NCI-H2107 treated with DMSO at 0.1 percent for 48 hours (cell line): ENCODE measurements around the gene MPP4.

Experiments
- DNase-seq: peaks from one replicate; lab custom pipeline; 2025; ENCODE audit not compliant: unreplicated experiment; lab: John Stamatoyannopoulos, UW

Gene MPP4, protein sequence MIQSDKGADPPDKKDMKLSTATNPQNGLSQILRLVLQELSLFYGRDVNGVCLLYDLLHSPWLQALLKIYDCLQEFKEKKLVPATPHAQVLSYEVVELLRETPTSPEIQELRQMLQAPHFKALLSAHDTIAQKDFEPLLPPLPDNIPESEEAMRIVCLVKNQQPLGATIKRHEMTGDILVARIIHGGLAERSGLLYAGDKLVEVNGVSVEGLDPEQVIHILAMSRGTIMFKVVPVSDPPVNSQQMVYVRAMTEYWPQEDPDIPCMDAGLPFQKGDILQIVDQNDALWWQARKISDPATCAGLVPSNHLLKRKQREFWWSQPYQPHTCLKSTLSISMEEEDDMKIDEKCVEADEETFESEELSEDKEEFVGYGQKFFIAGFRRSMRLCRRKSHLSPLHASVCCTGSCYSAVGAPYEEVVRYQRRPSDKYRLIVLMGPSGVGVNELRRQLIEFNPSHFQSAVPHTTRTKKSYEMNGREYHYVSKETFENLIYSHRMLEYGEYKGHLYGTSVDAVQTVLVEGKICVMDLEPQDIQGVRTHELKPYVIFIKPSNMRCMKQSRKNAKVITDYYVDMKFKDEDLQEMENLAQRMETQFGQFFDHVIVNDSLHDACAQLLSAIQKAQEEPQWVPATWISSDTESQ

DNA sequence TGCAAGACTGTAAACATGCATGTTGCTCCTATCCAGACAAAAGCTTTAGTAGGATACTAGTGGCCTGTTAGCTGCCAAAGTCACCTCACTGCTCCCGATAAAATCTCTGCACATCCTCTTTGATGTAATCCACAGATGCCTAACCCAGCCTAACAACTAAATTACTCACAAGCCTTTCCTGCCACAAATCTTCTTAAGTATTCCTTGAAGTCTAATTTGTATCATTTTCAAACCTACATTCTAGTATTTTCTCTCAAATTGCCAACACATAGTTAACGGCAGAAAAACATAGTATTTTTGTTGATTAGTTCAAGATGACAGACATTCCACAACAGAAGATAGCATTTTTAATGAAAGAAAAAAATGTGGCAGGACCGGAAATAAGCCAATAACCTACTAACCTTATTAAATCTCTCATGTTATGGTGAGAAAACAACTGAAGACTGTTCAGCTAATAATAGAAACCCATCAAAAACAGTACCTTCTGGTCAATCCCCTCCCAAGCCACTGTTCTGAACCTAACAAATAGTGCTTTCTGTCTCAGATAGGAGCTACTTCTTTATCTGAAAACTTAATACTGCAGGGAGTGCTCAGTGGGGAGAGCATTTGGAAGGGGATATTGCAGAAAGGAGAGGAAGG lies at the start of gene MPP4:
Gene MPP4 (minus strand): TSS at position 57 of the 639 bp plus-strand sequence. CDS start 4,690 bp downstream, outside the sequence.
- DNase-seq = no peak

DNA sequence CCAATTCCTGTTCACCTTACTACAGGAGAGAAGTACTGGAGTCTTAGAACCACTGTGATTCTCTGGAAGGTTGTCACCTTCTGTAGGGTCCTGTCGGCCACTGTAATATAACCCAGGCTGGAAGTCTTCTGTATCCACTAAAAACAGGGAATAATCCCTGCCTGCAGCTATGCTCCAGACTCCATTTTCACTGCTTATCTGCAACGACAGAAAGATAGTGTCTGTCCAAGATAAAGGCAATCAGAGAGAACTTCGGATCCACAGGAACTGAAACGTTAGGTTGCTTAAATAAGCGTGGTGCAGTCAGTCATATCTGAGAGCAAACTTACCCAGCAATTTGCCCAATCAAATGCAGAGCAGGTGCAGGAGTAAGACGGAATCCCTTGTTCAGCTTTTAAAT lies 48.1 kb upstream of the MPP4 start:
- no peak for DNase-seq

DNA sequence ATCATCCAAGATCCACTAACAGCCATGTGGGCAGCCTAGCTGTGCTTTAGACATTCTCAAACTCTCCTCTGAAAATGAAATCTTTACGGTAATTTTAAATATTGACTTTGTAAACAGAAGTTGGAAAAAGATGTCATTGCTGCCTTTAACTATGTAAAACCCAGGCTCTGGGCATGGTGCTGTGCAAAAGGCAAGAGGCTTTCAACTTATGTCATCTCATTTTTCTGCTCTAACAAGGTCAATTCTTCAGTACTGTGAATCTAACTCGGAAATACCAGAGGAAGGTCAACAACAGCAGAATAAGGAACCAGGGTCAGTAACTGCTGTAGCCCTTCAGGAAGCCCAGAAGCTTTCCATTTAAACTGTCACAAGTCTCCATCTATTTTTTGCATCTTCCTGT lies 37.0 kb upstream of the MPP4 start:
- no peak for DNase-seq

DNA sequence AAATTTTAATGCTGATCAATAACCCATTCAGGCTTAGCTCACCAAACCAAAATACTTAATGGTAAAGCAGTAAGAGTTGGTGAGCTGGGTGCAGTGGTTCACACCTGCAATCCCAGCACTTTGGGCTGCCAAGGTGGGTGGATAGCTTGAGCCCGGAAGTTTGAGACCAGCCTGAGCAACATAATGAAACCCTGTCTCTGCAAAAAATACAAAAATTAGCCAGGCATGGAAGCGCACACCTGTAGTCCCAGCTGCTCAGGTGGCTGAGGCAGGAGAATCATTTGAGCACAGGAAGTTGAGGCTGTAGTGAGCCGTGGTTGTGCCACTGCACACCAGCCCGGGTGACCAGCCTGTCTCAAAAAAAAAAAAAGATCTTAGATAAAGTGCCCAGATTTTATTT lies 35.7 kb upstream of the MPP4 start:
- DNase-seq = no peak

DNA sequence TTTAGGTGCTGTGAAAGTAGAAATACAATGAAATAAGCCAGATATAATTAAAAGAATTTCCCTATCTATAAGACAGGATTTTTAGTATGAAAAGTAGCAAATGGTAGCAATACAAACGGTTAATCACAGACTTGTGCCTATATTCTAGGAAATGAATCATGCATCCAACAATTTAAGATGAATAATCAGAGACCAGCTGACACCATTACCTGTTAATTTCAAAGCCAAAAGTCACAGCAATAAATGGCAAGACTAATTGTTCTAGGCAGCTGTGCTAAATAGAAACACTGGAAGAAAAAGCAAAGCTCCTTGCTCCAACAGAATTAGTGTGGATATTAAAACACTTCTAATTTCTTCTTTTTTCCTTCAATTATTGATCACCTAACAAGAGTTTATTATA lies 35.1 kb upstream of the MPP4 start:
- no peak for DNase-seq

DNA sequence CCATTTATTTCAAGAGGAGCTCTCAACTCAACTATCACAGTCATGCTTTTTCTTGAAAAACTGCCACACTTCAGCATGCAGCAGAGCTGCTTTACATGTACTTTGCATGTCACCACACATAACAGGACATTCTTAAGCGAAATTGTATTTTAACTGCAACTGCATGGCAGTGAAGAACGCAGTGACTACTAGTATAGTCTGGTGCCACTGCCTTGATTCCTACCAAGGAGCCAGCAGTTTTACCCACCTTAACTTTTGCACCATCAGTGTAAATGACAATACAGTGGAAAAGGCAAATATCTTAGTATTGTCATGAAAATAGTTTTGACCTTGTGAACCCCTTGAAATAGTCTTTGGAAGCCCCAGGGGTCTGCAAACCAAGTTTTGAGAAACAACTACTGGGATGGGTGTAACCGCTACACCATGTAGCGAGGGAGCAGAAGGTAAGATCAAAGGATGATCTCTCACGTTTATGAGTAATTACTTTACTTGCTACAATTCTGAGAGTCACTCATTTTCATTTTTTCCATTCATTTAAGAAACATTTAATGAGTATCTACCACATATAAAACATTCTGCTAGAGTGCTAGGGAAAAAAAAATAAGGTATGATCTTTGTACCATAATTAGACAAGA lies 32.3 kb upstream of the MPP4 start:
- DNase-seq = no peak

DNA sequence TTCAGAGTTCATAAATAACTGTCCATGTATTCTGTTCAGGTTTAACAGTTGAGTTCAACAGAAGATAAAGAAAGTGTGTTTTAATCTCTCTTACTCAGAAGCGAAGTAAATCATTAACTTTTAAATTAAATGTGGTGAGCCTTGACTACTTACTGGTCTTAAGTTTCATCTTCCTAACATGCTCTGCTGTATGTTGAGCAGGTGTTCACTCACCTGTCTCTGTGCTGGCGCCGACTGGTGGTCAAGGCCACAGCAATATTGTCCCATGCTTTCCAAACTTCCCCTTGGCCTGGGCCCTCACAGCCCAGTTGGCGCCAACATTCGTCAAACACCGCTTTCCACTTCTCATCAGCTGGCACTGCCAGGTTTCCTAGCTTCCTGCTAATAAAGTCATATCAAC lies 17.0 kb upstream of the MPP4 start:
- DNase-seq = no peak

DNA sequence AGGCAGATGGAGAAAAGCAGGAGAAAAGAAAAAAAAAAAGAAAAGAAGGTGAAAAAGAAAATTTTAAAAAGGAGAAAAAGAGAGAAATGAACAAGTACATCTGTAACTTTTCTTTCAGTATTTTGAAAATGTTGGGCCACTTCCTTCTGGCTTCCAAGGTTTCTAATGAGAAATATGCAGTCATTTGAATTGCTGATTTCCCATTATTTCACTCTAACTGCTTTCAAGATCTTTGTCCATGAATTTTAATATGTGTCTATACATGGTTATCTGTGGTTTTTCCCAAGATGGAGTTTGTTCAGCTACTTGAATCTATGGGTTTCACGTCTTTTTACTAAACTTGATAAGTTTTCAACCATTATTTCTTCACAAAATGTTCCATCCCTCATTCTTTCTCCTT lies 14.3 kb upstream of the MPP4 start:
- DNase-seq = no peak

DNA sequence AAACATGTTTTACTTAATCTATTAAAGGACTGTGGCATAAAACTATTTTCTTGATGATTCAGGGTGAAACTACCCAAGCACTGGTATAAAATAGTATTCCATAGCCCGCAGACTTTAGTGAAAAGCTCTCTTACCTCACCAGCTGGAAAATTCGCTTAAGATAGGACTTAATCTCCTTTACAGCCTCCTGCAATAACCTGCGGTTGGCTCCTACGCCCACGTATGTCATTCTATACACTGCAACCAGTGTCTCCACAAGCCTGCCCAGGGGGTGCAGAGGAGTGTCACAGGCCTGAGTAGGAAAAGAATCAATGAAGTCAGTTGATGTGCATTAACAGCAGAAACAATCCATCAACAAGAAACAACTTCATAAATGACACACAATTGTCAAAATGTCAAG lies 11.3 kb upstream of the MPP4 start:
- DNase-seq = no peak

DNA sequence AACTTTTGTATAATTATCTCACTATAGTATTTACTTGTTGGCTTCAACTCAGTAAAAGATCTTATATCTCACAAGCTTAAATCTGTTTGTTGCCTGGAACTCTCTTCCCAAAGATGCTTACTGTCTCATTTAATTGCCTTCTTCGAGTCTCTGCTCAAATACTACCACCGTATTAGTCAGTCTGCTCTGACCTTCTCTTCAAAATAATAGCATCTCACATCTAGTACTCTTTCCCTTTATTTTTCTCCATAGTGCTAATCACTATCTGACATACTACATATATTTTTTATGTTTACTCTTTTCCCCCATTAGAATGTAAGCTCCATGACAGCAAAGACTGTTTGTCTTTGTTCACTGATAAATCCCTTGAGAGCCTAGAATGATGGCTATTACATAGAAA lies 10.6 kb upstream of the MPP4 start:
- no peak for DNase-seq

DNA sequence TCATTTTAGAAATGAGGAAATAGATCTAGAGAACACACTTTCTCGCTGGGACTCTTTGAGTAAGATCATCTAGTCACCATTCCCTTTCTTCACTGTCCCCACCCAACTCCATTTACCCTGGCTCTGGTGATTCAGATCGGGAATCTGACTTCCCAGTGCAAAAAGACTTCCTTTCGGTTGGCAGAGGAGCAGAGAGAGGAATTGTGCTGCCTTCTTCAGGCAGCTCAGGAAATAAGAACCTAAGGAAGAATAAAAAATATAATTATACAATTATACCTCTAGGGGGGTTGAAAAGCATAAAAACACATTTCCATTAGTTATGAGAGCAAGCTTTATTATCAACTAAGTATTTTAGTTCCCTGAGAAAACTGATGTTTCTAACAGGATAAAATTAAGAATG lies 9.3 kb upstream of the MPP4 start:
- DNase-seq = no peak

DNA sequence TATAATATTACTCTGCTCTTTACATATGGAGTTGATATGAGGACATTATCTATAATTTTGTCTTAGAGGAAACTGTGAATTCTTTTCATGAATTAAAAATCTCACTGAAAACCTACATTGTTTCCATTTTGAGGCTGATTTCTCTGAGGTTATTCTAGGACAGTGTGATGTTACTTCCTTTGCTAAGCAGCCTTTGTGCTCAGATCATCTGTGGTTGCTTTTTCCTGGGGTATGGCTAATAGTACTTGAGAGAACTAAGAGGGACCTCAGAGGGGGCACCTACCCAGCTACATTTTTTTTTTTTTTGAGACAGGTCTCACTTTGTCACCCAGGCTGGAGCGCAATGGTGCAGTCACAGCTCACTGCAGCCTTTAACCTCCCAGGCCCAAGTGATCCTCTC lies 8.7 kb upstream of the MPP4 start:
- no peak for DNase-seq

DNA sequence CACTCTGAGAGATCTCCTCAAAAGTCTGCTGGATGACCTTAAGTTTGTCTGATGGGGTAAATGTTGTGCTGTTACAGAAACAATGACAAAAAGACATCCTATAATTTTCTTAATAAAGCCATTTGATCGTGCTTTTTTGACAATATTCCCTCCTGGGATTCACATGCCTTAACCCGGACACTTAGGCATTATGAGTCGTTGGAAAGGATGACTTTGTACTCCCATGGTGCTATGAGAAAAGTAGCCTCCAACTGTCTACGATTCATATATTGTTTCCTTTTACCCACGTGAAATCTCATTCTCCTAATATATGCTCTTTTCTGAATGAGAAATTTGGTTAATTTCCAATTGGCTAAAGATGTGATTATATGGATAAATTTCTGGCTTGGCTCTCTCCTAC lies 6.1 kb upstream of the MPP4 start:
- DNase-seq = no peak

DNA sequence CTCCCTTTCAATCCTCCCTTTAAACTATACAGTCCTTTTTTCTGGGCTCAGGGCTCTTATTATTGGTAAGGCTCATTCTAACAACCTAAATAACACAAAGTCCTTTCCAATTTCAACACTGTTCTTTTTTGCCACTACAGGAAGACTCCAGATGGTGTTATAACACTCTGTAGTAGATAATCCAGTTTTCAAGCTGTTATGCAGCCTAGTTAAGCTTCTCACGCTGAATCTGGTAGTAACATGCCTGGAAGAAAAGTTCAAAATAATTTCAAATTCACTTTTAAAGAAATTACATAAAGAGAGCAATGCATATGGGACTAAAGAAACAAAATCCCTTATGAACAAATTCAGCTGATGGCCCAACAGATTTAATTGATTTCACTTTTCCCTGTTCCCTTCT lies 3.2 kb upstream of the MPP4 start:
- DNase-seq = no peak

DNA sequence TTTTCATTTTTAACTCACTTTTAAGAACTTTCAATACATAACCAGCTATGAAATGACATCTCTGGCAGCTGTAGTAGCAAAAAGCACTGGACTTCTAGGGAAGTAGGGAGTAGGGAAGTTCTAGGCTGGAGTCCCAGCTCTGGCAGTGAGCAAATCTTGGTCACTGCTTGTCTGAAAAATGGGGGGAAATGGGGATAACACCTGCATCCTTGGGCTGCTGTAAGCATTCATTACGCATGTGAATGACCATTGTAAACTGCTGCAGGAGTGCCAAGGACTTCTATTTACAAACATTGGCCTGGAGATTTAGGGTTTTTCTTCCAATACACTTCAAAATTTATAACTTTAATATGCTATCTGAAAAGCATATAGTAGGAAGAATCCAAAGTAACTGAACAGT lies 972 bp upstream of the MPP4 start:
- no peak for DNase-seq

DNA sequence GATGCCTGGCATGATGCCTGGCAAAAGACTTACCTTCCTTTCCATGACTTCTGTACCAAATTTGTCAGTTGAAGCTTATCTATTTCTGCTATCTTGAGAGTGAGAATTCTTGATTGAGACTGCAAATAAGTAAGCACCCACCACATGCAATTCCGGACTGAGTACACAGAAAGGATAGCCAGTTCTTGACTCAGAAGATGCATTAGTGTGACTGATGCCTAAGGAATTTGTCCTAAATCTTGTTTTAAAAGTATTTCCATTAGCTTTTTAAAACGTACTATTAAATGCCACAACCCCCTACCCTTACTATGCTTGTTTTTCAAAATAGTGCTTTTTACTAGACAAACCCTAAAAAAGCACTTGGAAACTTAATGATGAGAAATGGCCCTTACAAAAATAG lies 545 bp downstream of the MPP4 start:
- DNase-seq = no peak

DNA sequence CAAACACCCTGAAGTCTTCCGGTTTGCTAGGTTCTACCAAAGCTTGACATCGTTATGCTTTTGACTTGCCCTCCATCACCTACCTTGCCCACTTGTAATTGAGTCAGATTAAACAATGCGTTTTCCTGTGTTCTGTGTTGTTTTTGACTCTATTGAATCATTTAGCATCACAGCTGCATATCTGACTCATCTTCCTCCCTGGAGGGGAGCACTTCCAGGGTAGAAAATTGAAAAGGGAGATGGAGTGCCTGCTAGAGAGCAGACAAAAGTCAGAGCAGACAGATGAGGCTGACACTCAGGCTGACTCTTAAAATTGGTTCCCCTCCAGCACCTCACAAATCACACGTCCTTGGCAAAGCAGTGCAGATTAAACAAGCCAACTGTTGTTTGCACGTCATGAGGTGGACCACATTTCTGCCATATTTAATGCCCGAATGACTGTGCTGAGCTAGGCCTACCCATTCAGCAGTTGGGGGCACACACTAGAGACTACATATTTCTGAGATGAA lies 2.2 kb downstream of the MPP4 start:
- no peak for DNase-seq

DNA sequence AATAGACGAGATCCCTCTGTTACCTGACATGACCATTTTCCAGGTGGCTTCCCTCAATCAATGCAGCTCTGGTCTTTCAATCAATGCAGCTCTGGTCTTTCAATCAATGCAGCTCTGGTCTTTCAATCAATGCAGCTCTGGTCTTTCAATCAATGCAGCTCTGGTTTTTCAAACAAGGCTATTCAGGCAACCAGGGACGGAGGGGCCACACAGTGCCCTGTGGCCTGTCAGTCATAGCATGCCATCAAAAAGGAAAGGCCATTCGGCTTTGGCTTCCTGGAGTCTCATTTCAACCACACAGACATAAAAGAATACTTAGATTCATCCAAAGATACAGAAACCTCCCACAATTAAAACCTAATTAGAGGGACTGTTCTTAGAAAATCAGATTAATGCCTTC lies 13.3 kb downstream of the MPP4 start:
- DNase-seq = no peak

DNA sequence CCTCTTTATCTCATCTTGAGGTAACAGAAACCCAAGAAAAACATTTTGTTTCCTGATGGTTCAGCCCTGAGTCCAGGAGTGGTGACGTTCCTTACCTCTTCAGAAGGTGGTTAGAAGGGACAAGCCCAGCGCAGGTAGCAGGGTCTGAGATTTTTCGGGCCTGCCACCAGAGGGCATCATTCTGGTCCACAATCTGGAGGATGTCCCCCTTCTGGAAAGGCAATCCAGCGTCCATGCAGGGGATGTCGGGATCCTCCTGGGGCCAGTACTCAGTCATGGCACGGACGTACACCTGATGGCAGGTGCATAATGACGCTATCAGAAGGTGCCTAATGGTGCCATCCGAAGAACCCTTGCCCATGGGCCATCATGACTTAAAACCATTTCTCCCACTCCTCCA lies 17.7 kb downstream of the MPP4 start:
- no peak for DNase-seq

DNA sequence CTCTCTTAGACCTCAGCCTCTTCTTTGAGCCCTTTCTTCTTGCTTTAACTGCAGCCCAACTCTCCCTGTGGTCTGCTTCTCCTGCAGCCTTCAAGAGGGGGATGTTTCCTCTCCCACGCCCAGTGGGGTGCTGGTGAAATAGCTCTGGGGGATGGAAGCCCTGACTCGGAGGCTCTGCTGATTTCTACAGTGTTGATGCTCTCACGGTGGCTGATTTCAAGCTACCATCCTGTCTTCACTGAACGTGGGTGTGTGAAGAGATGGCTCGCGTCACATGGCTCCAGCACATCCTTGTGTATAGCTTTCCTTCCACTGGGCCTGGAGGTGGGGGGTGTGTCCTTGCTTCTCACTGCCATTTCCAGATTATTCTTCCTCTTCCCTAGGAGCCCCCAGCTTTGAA lies 20.0 kb downstream of the MPP4 start:
- no peak for DNase-seq

DNA sequence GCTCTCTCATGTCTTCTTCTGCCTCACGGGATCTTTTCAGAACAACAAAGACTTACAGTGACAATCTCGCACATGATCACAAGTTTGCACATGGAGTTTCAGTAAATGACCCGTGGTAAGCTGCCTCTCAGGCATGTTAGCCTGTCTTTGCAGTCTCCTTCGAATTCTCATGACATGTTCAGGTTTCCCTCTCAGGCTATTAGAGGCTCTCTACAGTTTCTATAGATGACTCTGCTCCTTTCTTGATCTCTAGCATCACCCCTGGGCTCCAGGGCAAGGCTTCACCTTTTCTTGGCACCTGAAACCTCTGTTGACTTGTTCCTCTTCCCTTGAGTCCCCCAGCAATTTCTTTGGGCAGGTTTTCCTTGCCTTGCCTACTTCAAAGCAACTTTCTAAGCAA lies 23.0 kb downstream of the MPP4 start:
- DNase-seq = no peak

DNA sequence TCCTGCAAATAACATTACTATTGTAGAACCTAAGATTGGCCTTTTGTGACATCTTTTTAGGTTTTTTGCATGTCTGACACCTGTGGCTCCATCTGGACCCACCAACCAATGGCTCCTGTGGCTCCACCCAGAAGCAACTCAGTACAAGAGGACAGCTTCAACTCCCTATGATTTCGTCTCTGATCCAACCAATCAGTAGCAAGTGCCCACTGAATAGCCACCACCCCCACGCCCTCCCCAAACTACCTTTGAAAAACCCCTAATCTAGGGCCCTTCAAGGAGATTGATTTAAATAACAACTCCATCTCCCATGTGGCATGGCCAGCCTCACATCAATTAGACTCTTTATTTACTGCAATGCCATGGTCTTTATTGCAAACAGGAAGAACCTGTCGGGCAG lies 23.6 kb downstream of the MPP4 start:
- DNase-seq = no peak
